ENCODE results near the gene TMEM39A.

TMEM39A gene

GRCh38 chr3:119401069-119401468, 62.3 kb downstream of the TMEM39A start:
- Histone ChIP-seq H3K27me3 (no peaks in the 10 kb centered on the region), H3K9ac (no peak overlapping the region), H3K4me2 (no peak overlapping the region), H3K9me3 (replicated peaks in 1 of 11) (peaks cover 0 to 3% (median 0%) of the 10 kb centered on the region in 11 experiments; a peak in 1 of 22 replicates), H3K4me3 (no peak overlapping the region), H4K20me1 (no peaks in the 10 kb centered on the region), H3K36me3 (peaks cover 0 to 100% (median 0%) of the 10 kb centered on the region in 11 experiments; a peak in 7 of 22 replicates), H3K27ac (no peak overlapping the region), H3K4me1 (peaks cover 0 to 2% (median 0%) of the 10 kb centered on the region in 10 experiments; a peak in 3 of 20 replicates)
- TF ChIP-seq Cebpa-rat (IDR thresholded peaks at IDR 0.05) = no peak

- no peak overlapping the region for H3K4me3 ChIP-seq
- H3K9me3 ChIP-seq (replicated peaks in 1 of 11) = peaks cover 0 to 3% (median 0%) of the 10 kb centered on the region in 11 experiments; a peak in 1 of 22 replicates
- no peak for TF ChIP-seq Cebpa-rat (IDR thresholded peaks at IDR 0.05)
- peaks cover 0 to 8% (median 3%) of the 10 kb centered on the region in 10 experiments; a peak in 4 of 20 replicates for H3K4me1 ChIP-seq
- H3K36me3 ChIP-seq = peaks cover 0 to 100% (median 0%) of the 10 kb centered on the region in 11 experiments; a peak in 7 of 22 replicates
- H3K4me2 ChIP-seq = no peak overlapping the region
- H3K9ac ChIP-seq = no peak overlapping the region
- H3K27me3 ChIP-seq = no peaks in the 10 kb centered on the region
- no peaks in the 10 kb centered on the region for H4K20me1 ChIP-seq
- no peak overlapping the region for H3K27ac ChIP-seq
Measured at GRCh38 chr3:119400466-119400865, 62.9 kb downstream of the TMEM39A start.

- no peak overlapping the region for H3K27ac ChIP-seq
- H3K27me3 ChIP-seq = no peaks in the 10 kb centered on the region
- H4K20me1 ChIP-seq = no peaks in the 10 kb centered on the region
- H3K4me3 ChIP-seq = no peak overlapping the region
- peaks cover 0 to 99% (median 0%) of the 10 kb centered on the region in 11 experiments; a peak in 7 of 22 replicates for H3K36me3 ChIP-seq
- peaks cover 0 to 9% (median 5%) of the 10 kb centered on the region in 10 experiments; a peak in 4 of 20 replicates for H3K4me1 ChIP-seq
- no peak for TF ChIP-seq Cebpa-rat (IDR thresholded peaks at IDR 0.05)
- no peak overlapping the region for H3K9ac ChIP-seq
- no peaks in the 10 kb centered on the region; a peak in 1 of 22 replicates for H3K9me3 ChIP-seq (replicated peaks in 1 of 11)
- H3K4me2 ChIP-seq = no peak overlapping the region
Measured at GRCh38 chr3:119396870-119397269, 66.5 kb downstream of the TMEM39A start.

- Histone ChIP-seq H3K27ac (no peak overlapping the region), H3K4me3 (no peak overlapping the region), H3K4me2 (peak overlapping the region in 7 of 11 experiments; percentile 1 to 31 (median 6); a peak in 6 of 22 replicates), H3K9ac (no peak overlapping the region), H3K36me3 (peaks cover 0 to 99% (median 0%) of the 10 kb centered on the region in 11 experiments; a peak in 7 of 22 replicates), H4K20me1 (no peaks in the 10 kb centered on the region), H3K4me1 (peaks cover 0 to 9% (median 5%) of the 10 kb centered on the region in 10 experiments; a peak in 4 of 20 replicates), H3K9me3 (replicated peaks in 1 of 11) (no peaks in the 10 kb centered on the region; a peak in 1 of 22 replicates), H3K27me3 (no peaks in the 10 kb centered on the region)
- TF ChIP-seq Cebpa-rat (IDR thresholded peaks at IDR 0.05) = no peak
Measured at GRCh38 chr3:119395923-119396358, 67.5 kb downstream of the TMEM39A start.

GRCh38 chr3:119388577-119388976, 74.8 kb downstream of the TMEM39A start:
- Histone ChIP-seq H3K4me2 (no peak overlapping the region), H4K20me1 (no peaks in the 10 kb centered on the region)
- no peak for TF ChIP-seq Cebpa-rat (IDR thresholded peaks at IDR 0.05)

GRCh38 chr3:119382134-119382533, 81.3 kb downstream of the TMEM39A start:
- Histone ChIP-seq H3K36me3 (peaks cover 0 to 90% (median 0%) of the 10 kb centered on the region in 11 experiments; a peak in 6 of 22 replicates), H3K27me3 (no peaks in the 10 kb centered on the region), H3K4me1 (peaks cover 9 to 20% (median 17%) of the 10 kb centered on the region in 10 experiments), H4K20me1 (peaks cover 0 to 14% (median 0%) of the 10 kb centered on the region in 11 experiments; a peak in 2 of 22 replicates), H3K9me3 (replicated peaks in 1 of 11) (no peaks in the 10 kb centered on the region), H3K9ac (no peak overlapping the region), H3K4me2 (no peak overlapping the region), H3K4me3 (no peak overlapping the region), H3K27ac (no peak overlapping the region)
- no peak for TF ChIP-seq Cebpa-rat (IDR thresholded peaks at IDR 0.05)

More at GRCh38 chr3:119388577-119388976, 74.8 kb downstream of the TMEM39A start:
- H3K4me3 ChIP-seq = no peak overlapping the region
- no peaks in the 10 kb centered on the region for H3K27me3 ChIP-seq
- H3K9ac ChIP-seq = no peak overlapping the region
- peaks cover 0 to 96% (median 0%) of the 10 kb centered on the region in 11 experiments; a peak in 7 of 22 replicates for H3K36me3 ChIP-seq
- H3K4me1 ChIP-seq = no peaks in the 10 kb centered on the region
- no peak overlapping the region for H3K27ac ChIP-seq
- no peaks in the 10 kb centered on the region; a peak in 1 of 22 replicates for H3K9me3 ChIP-seq (replicated peaks in 1 of 11)

GRCh38 chr3:119380697-119381096, 82.7 kb downstream of the TMEM39A start:
- Histone ChIP-seq H3K27ac (no peak overlapping the region), H4K20me1 (peaks cover 0 to 14% (median 0%) of the 10 kb centered on the region in 11 experiments; a peak in 2 of 22 replicates), H3K4me1 (peaks cover 9 to 20% (median 17%) of the 10 kb centered on the region in 10 experiments), H3K4me2 (no peak overlapping the region), H3K36me3 (peaks cover 0 to 89% (median 0%) of the 10 kb centered on the region in 11 experiments; a peak in 6 of 22 replicates), H3K9me3 (replicated peaks in 1 of 11) (no peaks in the 10 kb centered on the region), H3K4me3 (no peak overlapping the region), H3K9ac (no peak overlapping the region), H3K27me3 (no peaks in the 10 kb centered on the region)
- TF ChIP-seq Cebpa-rat (IDR thresholded peaks at IDR 0.05) = no peak
